Measurements from ENCODE around the gene HYAL1.

HYAL1 gene

GRCh38 chr3:50260027-50260941 lies 43.1 kb downstream of the HYAL1 start:
- no peak for DNase-seq (ENCODE audit: low read depth, low spot score)

- no peak for DNase-seq (ENCODE audit: low read depth, low spot score)
These were observed 43.8 kb downstream of the HYAL1 start for GRCh38 chr3:50259432-50260026.

- no peak for DNase-seq (ENCODE audit: low read depth, low spot score)
These were observed 44.4 kb downstream of the HYAL1 start for GRCh38 chr3:50258979-50259378.

- no peak for DNase-seq (ENCODE audit: low read depth, low spot score)
These were observed 45.2 kb downstream of the HYAL1 start for GRCh38 chr3:50258029-50258680.

- no peak for DNase-seq (ENCODE audit: low read depth, low spot score)
These were observed 46.1 kb downstream of the HYAL1 start for GRCh38 chr3:50256978-50257890.

GRCh38 chr3:50255251-50255615 lies 48.1 kb downstream of the HYAL1 start:
- DNase-seq (ENCODE audit: low read depth, low spot score): no peak

GRCh38 chr3:50254577-50255250 lies 48.7 kb downstream of the HYAL1 start:
- DNase-seq (ENCODE audit: low read depth, low spot score): no peak

GRCh38 chr3:50251220-50251619 lies 52.2 kb downstream of the HYAL1 start:
- DNase-seq (ENCODE audit: low read depth, low spot score): no peak

GRCh38 chr3:50250514-50250913 lies 52.9 kb downstream of the HYAL1 start:
- no peak for DNase-seq (ENCODE audit: low read depth, low spot score)

Measured in brain pericyte (primary cell).